HT1080 (cell line): Measurements from ENCODE around the gene SEMA3F. TPM values are rescaled to one million over a fixed set of nuclear protein-coding genes. Genes with fewer than 3 reads are reported as not detected.
"Not testable (repeated sequence)": the region's sequence is repeated elsewhere in the genome, so short reads cannot be mapped to it uniquely, and the experiment has no call there.

Source experiments
- DNase-seq: peaks from one replicate; pipeline ENCODE4 v3.0.0-alpha.2; 2015; ENCODE audit warnings: low read depth
- total RNA-seq: library from RNA; depleted of rRNA; stranded (reverse); fragments of >200 nt; shearing (Covaris generic); gene quantifications from 2 replicates; pipeline ENCODE4 v1.2.3, GENCODE V29; 2014

SEMA3F gene
- total RNA-seq, 1 experiment from 2014 or later, result 48.6 TPM

- no peak for DNase-seq
Observed at GRCh38 chr3:50210510-50211367, 55.6 kb downstream of the SEMA3F start.

- not testable (repeated sequence) for DNase-seq
Observed at GRCh38 chr3:50211368-50211717, 56.2 kb downstream of the SEMA3F start.

GRCh38 chr3:50211930-50212329 lies 56.8 kb downstream of the SEMA3F start:
- DNase-seq, result peak; percentile 44

GRCh38 chr3:50212502-50212901 lies 57.4 kb downstream of the SEMA3F start:
- DNase-seq, result no peak

GRCh38 chr3:50212971-50213370 lies 57.8 kb downstream of the SEMA3F start:
- DNase-seq, result no peak

- no peak for DNase-seq
Observed at GRCh38 chr3:50213373-50213772, 58.2 kb downstream of the SEMA3F start.

GRCh38 chr3:50214824-50215223 lies 59.7 kb downstream of the SEMA3F start:
- DNase-seq, result no peak

GRCh38 chr3:50215529-50215928 lies 60.4 kb downstream of the SEMA3F start:
- no peak for DNase-seq

- no peak for DNase-seq
Observed at GRCh38 chr3:50217681-50218080, 62.6 kb downstream of the SEMA3F start.

- DNase-seq, result no peak
Observed at GRCh38 chr3:50218448-50218847, 63.3 kb downstream of the SEMA3F start.

- DNase-seq, result no peak
Observed at GRCh38 chr3:50219285-50219684, 64.2 kb downstream of the SEMA3F start.

- DNase-seq, result no peak
Observed at GRCh38 chr3:50220109-50220508, 65.0 kb downstream of the SEMA3F start.

- no peak for DNase-seq
Observed at GRCh38 chr3:50221051-50221410, 65.9 kb downstream of the SEMA3F start.

- no peak for DNase-seq
Observed at GRCh38 chr3:50221411-50222168, 66.5 kb downstream of the SEMA3F start.

- no peak for DNase-seq
Observed at GRCh38 chr3:50222169-50222528, 67.0 kb downstream of the SEMA3F start.

- no peak for DNase-seq
Observed at GRCh38 chr3:50224639-50225038, 69.5 kb downstream of the SEMA3F start.

- peak; percentile 42 for DNase-seq
Observed at GRCh38 chr3:50226888-50227389, 71.8 kb downstream of the SEMA3F start.

- peak; percentile 87 for DNase-seq
Observed at GRCh38 chr3:50227390-50228183, 72.5 kb downstream of the SEMA3F start.

GRCh38 chr3:50228184-50228763 lies 73.2 kb downstream of the SEMA3F start:
- DNase-seq, result not testable (repeated sequence)

GRCh38 chr3:50229490-50229889 lies 74.4 kb downstream of the SEMA3F start:
- no peak for DNase-seq

GRCh38 chr3:50230104-50230793 lies 75.1 kb downstream of the SEMA3F start:
- no peak for DNase-seq
